Stimulated activated CD4-positive, alpha-beta T cell treated with anti-CD3 and anti-CD28 coated beads, Interleukin-15, amount 100 ng/mL, for 48 hours (primary cell): ENCODE data around the gene TBC1D24.

Experiments used
- DNase-seq, 2 donors: peaks; one replicate each; pipeline ENCODE4 v3.0.0-alpha.2; 2020; ENCODE audit warnings: low read depth in 2 of 2

Gene TBC1D24

DNA sequence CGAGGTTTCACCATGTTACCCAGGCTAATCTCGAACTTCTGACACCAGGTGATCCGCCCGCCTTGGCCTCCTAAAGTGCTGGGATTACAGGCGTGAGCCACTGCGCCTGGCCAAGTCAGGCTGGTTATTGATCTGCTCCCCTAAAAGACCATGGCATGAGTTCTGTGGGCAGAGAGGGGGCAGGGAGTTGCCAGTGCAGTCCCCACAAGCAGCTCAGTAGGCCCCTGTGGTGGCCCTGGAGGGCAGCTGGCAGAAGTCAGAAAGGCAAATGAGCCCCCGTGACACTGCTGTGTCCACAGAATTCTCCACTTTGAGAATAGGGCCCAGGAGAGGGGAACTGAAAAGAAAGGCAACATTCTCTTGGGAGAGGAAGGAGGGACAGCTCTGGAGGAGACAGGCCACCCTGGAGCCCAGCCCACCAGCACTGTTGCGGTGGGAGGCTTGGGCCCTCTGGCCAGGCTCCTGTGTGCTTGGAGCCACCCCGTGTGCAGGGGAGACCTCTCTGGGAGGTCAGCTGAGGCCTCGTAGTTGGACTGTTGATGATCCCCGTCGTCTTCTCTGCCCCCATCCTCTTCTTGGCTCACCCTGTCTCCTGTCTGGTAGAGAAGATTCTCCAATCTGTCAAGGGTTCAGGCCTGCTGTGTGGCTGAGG, 43.2 kb downstream of the TBC1D24 start:
- no peak for DNase-seq

DNA sequence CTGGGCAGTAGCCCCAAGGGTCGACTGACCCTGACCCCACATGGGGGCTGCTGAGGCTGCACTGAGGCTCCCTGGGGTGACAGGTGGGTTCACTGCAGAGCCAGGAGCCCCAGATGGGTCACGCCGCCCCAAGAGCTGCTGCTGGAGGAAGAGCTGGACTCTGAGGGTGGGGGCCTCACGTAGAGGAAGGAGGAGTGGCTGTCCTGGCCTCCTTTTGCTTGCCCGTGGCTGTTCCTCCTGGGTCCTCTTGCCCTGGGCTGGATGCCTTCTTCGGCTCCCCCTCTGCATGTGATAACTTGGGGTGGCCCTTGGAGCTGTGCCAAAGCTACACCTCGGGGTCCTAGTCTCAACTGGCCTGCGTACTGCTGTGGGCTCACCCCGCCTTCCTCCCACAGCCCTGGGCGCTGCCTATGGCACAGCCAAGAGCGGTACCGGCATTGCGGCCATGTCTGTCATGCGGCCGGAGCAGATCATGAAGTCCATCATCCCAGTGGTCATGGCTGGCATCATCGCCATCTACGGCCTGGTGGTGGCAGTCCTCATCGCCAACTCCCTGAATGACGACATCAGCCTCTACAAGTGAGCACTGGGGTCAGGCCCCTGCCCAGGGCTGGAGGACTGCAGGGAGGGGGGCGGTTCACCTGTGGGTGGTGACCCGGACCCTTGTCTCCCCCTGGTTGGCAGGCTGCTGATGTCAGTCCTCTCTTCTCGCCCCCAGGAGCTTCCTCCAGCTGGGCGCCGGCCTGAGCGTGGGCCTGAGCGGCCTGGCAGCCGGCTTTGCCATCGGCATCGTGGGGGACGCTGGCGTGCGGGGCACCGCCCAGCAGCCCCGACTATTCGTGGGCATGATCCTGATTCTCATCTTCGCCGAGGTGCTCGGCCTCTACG, 44.1 kb downstream of the TBC1D24 start:
- no peak for DNase-seq

DNA sequence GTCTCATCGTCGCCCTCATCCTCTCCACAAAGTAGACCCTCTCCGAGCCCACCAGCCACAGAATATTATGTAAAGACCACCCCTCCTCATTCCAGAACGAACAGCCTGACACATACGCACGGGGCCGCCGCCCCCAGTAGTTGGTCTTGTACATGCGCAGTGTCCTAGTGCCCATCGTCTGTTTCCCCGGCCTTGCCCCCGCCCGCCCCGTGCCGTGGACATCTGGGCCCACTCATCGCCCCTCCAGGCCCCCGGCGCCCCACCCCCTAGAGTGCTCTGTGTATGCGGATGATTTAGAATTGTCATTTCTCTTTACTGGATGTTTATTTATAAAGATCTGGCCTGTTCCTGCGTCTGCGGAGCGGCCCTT, 44.8 kb downstream of the TBC1D24 start:
- DNase-seq = no peak

DNA sequence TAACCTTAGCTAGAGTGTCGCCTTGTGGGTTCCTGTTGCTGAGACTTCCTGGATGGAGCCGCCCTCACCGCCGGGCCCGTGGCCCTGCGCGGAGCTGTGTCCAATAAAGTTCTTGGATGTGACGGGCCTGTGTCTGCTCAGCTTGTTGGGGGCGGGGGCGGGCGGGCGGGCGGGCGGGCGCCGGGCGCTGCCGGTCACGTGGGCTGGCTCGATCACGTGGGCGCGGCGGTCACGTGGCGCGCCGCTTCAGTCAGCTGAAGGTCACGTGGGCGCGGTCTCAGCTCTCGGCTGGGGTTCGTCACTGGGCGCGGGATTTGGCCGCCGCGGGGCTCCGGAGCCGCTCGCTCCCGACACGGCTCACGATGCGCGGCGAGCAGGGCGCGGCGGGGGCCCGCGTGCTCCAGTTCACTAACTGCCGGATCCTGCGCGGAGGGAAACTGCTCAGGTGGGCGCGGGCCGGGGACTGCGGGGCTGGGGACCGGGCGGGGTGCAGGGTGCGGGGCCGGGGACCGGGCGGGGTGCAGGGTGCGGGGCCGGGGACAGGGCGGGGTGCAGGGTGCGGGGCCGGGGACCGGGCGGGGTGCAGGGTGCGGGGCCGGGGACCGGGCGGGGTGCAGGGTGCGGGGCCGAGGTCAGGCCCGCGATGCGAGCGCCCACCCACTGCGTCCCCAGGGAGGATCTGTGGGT, 45.3 kb downstream of the TBC1D24 start, which contains the start of gene AMDHD2:
Gene AMDHD2, plus strand, starts transcription at position 275 of the 687 bp plus-strand sequence. Its CDS starts 88 bp downstream, at position 363.
- peak; percentile 83 to 86 for DNase-seq

DNA sequence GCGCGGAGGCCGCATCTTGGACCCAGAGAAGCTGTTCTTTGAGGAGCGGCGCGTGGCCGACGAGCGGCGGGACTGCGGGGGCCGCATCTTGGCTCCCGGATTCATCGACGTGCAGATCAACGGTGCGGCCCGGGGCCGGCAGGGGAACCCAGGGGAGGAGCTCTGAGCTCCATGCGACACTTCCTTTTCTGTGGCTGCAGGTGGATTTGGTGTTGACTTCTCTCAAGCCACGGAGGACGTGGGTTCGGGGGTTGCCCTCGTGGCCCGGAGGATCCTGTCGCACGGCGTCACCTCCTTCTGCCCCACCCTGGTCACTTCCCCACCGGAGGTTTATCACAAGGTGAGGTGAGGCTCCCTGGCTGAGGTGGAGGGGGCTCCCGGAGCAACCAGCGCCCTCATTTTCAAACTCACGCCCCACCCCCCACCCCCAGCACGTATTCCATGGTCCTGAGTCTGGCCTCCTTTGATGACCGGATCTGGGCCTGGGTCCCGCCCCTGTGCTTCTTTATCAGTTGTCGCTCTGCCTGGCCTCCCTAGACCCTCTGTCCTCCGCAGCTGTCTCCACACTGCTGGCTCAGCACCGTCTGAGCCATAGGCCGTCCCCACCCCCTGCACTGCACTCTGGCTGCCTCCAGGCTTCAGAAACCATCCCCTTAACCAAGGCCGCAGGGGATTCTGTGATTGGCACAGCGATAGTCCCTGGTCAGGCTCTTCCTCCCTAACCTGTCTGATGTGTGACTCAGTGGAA, 46.0 kb downstream of the TBC1D24 start:
- DNase-seq = no peak

DNA sequence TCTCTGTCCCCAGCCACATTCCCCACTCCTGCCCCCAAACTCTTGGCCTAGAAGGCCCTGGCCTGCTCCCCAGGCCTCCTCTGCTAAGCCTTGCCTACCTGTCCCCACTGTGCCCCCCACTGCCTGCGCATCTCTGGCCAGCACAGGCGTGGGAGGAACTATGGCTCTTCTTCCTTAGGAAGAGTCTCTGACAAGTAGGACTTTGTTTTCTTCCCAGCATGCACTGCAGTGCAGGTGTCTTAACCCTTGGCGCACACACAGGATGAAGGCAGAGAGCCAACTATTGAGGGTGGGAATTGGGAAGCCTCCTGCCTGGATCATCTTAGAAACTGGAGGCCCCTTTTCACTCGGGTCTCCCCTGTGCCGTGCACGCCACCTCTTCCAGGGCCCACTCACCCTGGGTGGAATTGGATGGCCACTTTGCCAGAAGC, 48.9 kb downstream of the TBC1D24 start:
- no peak for DNase-seq

DNA sequence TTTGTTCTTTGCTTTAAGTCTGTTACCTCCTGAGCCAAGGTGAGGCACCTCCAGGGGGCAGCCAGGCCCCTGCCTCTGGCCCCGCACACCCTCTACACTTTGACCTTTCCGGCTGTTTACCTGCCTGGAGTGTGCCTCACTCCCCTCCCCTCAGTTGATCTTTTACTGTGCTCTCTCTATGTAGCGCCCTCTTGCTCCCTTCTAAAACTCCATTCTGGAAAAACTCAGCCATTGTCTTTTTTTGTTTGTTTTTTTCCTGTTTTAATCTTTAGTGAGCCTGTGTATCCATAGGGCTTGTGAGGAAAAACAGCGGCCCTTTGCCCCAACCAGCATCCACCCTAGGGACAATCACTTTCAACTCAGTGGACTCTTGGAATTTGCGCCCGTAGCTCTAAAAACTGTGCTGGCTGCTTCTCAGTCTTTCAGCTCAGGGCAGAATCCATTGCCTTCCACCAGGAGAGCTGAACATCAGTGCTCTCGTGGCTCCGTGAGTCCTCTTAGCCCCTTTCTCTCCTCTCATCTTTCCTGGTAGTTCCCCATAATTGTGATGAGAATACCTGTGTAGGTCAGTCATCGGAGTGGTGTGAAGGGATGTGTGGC, 49.5 kb downstream of the TBC1D24 start:
- DNase-seq = no peak

DNA sequence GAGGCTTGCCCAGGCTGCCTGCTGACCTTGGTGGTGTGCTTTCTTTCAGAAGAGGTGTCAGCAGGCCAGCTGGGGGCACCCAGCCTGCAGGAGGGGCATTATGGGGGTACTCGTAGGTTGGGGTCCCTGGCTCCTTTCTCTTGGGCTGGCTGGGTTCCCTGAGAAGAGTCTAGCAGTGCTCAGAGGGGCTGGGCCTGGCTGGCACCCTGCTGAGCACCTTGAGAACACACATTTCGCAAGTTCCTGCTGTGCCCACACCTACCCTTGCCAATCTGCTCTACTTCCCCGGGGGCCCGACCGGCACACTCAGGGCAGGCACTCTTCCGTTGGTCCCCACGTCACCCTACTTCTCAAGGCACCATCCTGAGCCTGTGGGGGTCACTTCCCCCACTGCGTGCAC, 51.2 kb downstream of the TBC1D24 start:
- DNase-seq = no peak

DNA sequence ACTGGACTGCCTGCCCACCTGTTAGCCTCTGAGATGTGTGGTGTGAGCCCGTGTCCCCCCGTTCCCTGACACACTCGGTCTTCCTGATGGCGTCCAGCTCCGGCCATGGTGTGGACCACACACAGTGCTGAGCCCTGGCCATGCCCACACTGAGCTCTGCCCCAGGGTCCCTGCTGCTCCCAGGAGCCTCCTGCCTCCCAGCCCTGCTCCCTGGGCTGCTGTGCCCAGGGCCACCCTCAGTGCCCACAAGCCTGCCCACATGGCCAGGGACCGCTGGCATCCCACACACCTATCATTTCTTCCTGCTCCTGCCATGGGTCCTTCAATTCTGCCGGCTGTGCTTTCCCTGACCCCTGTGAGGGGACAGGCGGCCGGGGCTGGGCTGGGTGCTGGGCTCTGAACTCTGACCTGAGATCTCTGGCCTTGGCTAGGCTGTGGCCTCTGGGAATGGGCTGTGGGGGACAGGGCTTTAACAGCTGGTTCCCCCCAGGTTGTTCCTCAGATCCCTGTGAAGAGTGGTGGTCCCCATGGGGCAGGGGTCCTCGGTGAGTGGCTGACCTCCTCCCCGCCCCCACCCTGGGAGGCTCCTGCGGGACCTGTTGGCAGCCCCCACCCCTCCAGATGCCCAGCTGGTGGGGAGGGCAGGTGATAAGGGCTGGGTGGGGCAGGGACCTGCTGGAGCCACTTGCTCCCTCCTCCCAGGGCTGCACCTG, 52.3 kb downstream of the TBC1D24 start:
- DNase-seq = no peak

DNA sequence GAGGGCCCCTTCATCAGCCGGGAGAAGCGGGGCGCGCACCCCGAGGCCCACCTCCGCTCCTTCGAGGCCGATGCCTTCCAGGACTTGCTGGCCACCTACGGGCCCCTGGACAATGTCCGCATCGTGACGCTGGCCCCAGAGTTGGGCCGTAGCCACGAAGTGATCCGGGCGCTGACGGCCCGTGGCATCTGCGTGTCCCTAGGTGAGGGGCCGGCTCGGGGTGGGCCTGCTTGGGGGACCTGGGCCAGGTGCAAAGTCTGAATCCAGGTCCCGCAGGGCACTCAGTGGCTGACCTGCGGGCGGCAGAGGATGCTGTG, 52.8 kb downstream of the TBC1D24 start:
- no peak for DNase-seq

DNA sequence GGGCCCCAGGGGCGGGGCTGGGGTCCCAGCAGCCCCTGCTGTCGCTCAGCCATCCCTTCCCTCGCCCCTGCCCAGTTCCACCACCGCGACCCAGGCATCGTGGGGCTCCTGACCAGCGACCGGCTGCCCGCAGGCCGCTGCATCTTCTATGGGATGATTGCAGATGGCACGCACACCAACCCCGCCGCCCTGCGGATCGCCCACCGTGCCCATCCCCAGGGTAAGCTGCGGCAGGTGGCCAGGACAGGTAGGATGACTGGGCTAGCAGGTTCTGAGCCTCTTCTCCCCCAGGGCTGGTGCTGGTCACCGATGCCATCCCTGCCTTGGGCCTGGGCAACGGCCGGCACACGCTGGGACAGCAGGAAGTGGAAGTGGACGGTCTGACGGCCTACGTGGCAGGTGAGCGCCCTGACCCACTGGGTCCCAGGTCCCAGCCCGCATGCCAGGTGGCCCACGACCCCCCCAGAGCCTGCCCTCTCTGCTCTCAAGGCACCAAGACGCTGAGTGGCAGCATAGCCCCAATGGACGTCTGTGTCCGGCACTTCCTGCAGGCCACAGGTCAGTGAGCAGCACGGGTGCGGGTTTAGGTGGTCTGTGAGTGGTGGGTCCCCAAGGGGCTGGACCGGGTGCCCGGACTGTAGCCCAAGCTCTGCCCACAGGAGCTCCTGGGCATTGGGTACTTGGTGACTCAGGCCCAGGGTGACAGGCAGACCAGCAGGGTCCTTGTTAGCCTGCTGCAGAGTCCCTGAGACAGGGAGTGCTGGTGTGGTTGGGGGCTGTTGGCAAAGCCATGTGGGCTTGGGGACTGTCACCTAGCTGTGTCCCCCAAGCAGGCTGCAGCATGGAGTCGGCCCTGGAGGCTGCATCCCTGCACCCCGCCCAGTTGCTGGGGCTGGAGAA, 53.5 kb downstream of the TBC1D24 start:
- no peak for DNase-seq

DNA sequence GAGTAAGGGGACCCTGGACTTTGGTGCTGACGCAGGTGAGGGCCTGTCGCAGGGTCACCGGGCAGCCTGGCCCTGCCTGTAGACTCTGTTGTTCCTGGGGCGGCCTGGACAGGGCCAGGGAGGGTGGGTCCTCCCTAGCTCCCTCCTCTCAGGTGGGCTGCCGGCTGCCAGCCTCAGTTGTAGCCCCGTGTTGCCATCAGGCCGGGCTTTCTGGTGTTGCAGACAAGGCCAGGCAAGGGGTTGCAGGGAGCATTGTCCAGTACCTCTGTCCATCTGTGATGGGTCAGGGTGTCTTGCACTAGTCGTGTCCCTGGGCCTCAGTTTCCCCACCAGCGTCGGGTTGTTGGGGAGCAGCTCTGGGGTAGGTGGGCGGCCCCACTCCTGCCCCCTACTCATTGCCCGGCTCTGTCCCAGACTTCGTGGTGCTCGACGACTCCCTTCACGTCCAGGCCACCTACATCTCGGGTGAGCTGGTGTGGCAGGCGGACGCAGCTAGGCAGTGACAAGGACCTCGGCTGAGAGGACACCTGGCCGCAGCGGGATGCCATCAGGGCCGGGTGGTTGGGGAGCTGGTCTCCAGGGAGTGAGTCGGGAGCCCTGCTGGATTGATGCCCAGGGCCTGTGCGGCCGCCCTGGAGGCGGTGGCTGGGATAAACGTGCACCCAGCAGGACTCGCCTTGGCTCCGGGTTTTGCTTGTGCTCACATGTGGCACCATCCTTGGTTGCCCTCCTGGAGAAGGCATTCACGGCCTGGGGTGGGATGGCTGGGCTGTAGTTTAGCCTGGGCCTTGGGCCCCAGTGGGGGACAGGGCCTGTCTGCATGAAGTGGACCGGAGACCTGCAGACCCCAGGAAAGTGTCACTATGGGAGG, 54.4 kb downstream of the TBC1D24 start:
- DNase-seq = no peak

DNA sequence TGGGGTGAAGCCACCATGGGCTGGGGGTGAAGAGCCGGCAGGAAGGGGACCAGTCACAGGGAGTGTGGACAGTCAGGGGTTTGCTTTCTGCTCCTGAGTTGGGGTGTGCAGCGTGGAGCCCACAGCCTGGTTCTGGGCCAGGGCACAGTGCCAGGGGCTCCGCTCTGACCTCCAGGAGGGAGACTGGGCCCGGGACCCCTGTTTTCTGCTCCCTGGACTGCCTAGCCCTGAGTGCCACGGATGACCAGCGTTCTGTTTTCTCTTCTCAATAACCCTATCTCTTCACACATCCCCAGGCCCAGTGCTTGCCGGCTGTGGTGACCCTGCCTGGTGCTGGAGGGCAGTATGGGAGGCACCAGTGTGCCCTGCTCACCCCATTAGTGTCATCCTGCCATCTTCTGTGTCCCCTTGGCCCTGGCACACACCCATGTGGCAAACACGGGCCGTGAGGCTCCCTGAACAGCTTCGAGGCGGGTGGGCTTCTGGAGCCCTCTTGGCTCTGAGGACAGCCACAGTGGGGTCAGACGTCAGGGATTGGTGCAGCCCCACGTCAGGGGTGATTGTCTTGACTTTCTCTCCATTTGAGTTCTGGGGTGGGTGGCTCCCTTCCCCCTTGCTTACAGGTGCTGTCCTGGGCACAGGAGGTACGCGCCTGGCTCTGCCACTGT, 55.2 kb downstream of the TBC1D24 start:
- no peak for DNase-seq

DNA sequence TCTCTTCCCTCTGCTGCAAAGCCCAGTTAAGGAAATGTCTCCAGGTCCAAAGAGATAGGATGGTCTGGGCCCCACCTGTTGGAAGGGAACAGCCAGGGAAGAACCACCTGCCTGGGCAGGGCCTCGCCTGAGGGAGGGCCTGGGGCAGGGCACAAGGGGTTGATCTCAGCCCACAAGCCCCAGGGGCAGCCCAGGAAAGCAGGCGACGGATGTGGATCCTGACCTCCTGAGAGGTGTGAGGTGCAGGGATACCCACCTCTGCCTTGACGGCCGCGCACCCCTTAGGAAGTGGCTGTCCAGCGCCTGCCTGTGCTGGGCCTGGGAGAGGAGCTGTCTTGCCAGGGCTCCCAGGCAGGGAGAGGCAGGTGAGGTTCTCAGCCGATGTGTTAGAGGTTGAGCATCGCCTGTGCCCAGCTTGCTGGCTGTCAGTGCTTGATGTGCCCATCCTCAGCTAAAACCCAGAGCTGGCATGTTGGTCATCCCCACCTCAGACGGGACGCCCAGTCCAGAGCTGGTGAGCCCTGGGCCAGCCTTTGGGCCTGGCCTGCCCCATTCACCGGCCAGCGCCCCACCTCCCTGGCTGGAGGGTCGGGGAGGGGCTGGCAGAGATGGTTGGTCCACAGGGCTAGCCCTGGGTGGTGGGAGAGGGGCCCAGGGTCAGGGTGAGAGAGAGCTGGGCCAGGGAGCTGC, 55.8 kb downstream of the TBC1D24 start:
- no peak for DNase-seq

DNA sequence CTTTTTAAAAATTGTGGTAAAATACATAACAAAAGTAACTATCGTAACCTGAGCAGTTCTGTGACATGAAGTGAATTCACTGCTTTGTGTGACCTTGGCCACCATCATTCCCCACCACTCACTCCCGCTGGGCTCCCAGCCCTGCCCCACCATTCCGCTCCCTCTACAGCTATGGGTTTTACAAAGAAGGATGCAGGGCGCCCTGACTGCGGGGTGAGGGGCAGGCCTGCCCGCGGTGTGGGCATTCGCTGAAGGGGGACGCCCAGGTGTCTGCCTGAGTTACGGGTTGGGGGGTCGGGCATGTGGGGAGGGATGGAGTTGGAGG, 56.4 kb downstream of the TBC1D24 start, which contains the start of gene CEMP1:
Gene CEMP1, minus strand, starts transcription at position 38 of the 325 bp plus-strand sequence. CDS start 335 bp downstream, outside the sequence.
- no peak for DNase-seq

DNA sequence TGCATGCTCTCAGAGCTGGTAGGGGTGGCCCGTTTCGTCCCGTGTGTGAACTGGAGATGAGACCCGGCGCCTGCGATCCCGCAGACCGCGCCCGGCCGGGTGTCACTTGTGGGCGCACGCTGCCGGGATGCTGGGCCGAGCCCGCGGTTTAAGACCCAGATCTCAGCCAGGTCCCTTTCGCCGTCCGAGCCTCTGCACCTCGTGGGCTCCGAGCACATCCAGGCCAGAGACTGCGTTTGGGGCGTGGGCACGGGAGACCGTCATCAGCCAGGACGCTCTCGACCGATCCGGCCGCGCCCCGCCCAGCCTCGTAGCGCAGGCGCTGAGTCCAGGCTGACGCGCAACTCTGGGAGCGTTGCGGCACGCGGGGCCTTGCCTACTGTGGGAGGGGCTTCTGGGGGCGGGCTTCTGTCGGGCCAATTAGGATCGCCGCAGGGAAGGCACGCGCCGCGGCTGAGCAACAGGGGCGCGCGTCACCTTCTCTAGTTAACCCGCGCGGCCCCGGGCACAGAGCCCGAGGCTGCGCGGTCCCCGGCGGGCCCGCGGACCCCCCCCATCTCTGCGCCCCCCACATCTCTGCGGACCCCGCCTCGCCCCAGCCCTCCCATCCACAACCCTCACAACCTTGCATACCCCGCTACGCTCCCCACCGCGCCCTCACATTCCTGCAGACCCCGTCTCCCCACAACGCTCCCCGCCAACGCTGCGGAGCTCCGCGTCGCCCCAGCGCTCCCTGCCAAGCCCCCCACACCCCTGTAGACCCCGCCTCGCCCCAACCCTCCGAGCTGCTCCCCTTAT, 57.0 kb downstream of the TBC1D24 start:
- peak; percentile 94 to 97 for DNase-seq
